Prostate gland (tissue), 2 donors: ENCODE data around the gene KAZN. TPM values are rescaled to one million over a fixed set of nuclear protein-coding genes. Genes with fewer than 3 reads are reported as not detected.

Experiments
- DNase-seq: peaks from one replicate; pipeline ENCODE4 v3.0.0-alpha.2; 2019; ENCODE audit warnings: low spot score
- H3K27ac ChIP-seq, 2 donors: fragments of 200-600 bp; sonication (generic); 2 replicates each; pipeline ENCODE4 v1.5.1; 2017 to 2019
- H3K27me3 ChIP-seq: fragments of 200-600 bp; sonication (generic); replicated peaks from 2 replicates; pipeline ENCODE4 v1.5.1; 2019; ENCODE audit not compliant: insufficient read depth
- H3K36me3 ChIP-seq, 2 donors: fragments of 200-600 bp; sonication (generic); 1 replicate in 1 of 2; 2 replicates in 1 of 2; pipeline versions ENCODE4 v1.5.1 to v1.8.1; 2017 to 2019
- H3K4me1 ChIP-seq: fragments of 200-600 bp; sonication (generic); replicated peaks from 2 replicates; pipeline ENCODE4 v1.5.1; 2019
- H3K4me3 ChIP-seq, 2 donors: fragments of 200-600 bp; sonication (generic); 2 replicates each; pipeline ENCODE4 v1.5.1; 2017 to 2019
- H3K9me3 ChIP-seq: fragments of 200-600 bp; sonication (generic); 2 replicates; pipeline ENCODE4 v1.5.1; 2017
- POLR2A ChIP-seq: fragments of 450-650 bp; IDR thresholded peaks from one replicate; pipeline ENCODE4 v1.6.1; 2016; ENCODE audit warnings: antibody characterized with exemption, mild to moderate bottlenecking
- POLR2AphosphoS5 ChIP-seq: sonication (generic); formaldehyde crosslinking; IDR thresholded peaks from one replicate; pipeline ENCODE4 v1.6.1; 2017; ENCODE audit warnings: antibody characterized with exemption
- WGBS: methylation state at CpG from one replicate; pipeline ENCODE4 v1.1.5; 2018; 5-methylcytosine and 5-hydroxymethylcytosine counted together
- intact Hi-C: fragments of 100-400 bp; cut with DNase I; formaldehyde crosslinking; loops from one replicate; pipeline ENCODE4 v1.14.2; 2022
- total RNA-seq, 2 donors: library from RNA; depleted of rRNA; stranded (reverse); fragments of >200 nt; gene quantifications; one replicate each; pipeline ENCODE4 v1.1.0, GENCODE V29; 2016
- TF ChIP-seq, protein P1 (sequence below), 4 experiments: fragments of 200-600 bp in 2 of 4; fragments of 450-650 bp in 2 of 4; sonication (generic) in 2 of 4; IDR thresholded peaks; 1 replicate in 3 of 4; 2 replicates in 1 of 4; pipeline ENCODE4 v1.5.1; 2016 to 2019; ENCODE audit warnings: antibody characterized with exemption in 4 of 4, mild to moderate bottlenecking in 2 of 4, moderate library complexity in 2 of 4

Gene KAZN
- total RNA-seq, 2 donors from 2014 or later: 8.3 to 12.7 TPM

- WGBS: 92% methylated on average over 15 of the region's 15 CpGs
- intact Hi-C loops: no loop called here
- Histone ChIP-seq H3K27me3 (no peaks in the 10 kb centered on the region), H3K27ac (no peak overlapping the region), H3K4me1 (peaks cover 7% of the 10 kb centered on the region), H3K36me3 (no peaks in the 10 kb centered on the region), H3K9me3 (no peaks in the 10 kb centered on the region), H3K4me3 (no peak overlapping the region)
- TF ChIP-seq, protein P1, sequence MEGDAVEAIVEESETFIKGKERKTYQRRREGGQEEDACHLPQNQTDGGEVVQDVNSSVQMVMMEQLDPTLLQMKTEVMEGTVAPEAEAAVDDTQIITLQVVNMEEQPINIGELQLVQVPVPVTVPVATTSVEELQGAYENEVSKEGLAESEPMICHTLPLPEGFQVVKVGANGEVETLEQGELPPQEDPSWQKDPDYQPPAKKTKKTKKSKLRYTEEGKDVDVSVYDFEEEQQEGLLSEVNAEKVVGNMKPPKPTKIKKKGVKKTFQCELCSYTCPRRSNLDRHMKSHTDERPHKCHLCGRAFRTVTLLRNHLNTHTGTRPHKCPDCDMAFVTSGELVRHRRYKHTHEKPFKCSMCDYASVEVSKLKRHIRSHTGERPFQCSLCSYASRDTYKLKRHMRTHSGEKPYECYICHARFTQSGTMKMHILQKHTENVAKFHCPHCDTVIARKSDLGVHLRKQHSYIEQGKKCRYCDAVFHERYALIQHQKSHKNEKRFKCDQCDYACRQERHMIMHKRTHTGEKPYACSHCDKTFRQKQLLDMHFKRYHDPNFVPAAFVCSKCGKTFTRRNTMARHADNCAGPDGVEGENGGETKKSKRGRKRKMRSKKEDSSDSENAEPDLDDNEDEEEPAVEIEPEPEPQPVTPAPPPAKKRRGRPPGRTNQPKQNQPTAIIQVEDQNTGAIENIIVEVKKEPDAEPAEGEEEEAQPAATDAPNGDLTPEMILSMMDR (IDR thresholded peaks at IDR 0.05): no peak
- no peak for TF ChIP-seq POLR2A
- no peak for TF ChIP-seq POLR2AphosphoS5
- DNase-seq: no peak
Observed at GRCh38 chr1:15115542-15116330, 517.3 kb downstream of the KAZN start.

GRCh38 chr1:15116966-15117365, 518.5 kb downstream of the KAZN start:
- TF ChIP-seq POLR2AphosphoS5: peak; percentile 80
- TF ChIP-seq, protein P1 (IDR thresholded peaks at IDR 0.05): no peak
- Histone ChIP-seq H3K9me3 (no peaks in the 10 kb centered on the region), H3K27me3 (no peaks in the 10 kb centered on the region), H3K36me3 (no peaks in the 10 kb centered on the region), H3K4me1 (peaks cover 7% of the 10 kb centered on the region), H3K4me3 (no peak overlapping the region), H3K27ac (no peak overlapping the region)
- DNase-seq: peak; percentile 54
- intact Hi-C loops: no loop called here
- 22% methylated on average over 5 of the region's 5 CpGs for WGBS

- Histone ChIP-seq H3K27ac (no peak overlapping the region), H3K36me3 (no peaks in the 10 kb centered on the region), H3K4me3 (no peak overlapping the region)
Observed at GRCh38 chr1:15117671-15118325, 519.3 kb downstream of the KAZN start.

GRCh38 chr1:15118579-15118978, 520.1 kb downstream of the KAZN start:
- Histone ChIP-seq H3K27me3 (no peaks in the 10 kb centered on the region), H3K4me1 (peaks cover 7% of the 10 kb centered on the region), H3K36me3 (no peaks in the 10 kb centered on the region), H3K4me3 (no peak overlapping the region), H3K27ac (no peak overlapping the region), H3K9me3 (no peaks in the 10 kb centered on the region)
- WGBS: 94% methylated on average over 8 of the region's 8 CpGs
- TF ChIP-seq POLR2A (no peak), POLR2AphosphoS5 (no peak)
- TF ChIP-seq, protein P1 (IDR thresholded peaks at IDR 0.05): no peak
- intact Hi-C loops: no loop called here
- DNase-seq: no peak

More at GRCh38 chr1:15117671-15118325, 519.3 kb downstream of the KAZN start:
- intact Hi-C loops: no loop called here
- TF ChIP-seq POLR2AphosphoS5: no peak
- no peak for TF ChIP-seq POLR2A
- TF ChIP-seq, protein P1 (IDR thresholded peaks at IDR 0.05): no peak
- 80% methylated on average over 8 of the region's 8 CpGs for WGBS
- H3K27me3 ChIP-seq: no peaks in the 10 kb centered on the region
- no peak for DNase-seq
- no peaks in the 10 kb centered on the region for H3K9me3 ChIP-seq
- H3K4me1 ChIP-seq: peaks cover 7% of the 10 kb centered on the region
